IPS-NIHi7 (cell line): ENCODE results near the gene RARS2.
"Not testable (repeated sequence)": the region's sequence is repeated elsewhere in the genome, so short reads cannot be mapped to it uniquely, and the experiment has no call there.

Experiments used
- DNase-seq: peaks from one replicate; pipeline ENCODE4 v3.0.0; 2012; ENCODE audit warnings: mixed read lengths; ENCODE audit errors: extremely low spot score

Gene RARS2, protein sequence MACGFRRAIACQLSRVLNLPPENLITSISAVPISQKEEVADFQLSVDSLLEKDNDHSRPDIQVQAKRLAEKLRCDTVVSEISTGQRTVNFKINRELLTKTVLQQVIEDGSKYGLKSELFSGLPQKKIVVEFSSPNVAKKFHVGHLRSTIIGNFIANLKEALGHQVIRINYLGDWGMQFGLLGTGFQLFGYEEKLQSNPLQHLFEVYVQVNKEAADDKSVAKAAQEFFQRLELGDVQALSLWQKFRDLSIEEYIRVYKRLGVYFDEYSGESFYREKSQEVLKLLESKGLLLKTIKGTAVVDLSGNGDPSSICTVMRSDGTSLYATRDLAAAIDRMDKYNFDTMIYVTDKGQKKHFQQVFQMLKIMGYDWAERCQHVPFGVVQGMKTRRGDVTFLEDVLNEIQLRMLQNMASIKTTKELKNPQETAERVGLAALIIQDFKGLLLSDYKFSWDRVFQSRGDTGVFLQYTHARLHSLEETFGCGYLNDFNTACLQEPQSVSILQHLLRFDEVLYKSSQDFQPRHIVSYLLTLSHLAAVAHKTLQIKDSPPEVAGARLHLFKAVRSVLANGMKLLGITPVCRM

DNA sequence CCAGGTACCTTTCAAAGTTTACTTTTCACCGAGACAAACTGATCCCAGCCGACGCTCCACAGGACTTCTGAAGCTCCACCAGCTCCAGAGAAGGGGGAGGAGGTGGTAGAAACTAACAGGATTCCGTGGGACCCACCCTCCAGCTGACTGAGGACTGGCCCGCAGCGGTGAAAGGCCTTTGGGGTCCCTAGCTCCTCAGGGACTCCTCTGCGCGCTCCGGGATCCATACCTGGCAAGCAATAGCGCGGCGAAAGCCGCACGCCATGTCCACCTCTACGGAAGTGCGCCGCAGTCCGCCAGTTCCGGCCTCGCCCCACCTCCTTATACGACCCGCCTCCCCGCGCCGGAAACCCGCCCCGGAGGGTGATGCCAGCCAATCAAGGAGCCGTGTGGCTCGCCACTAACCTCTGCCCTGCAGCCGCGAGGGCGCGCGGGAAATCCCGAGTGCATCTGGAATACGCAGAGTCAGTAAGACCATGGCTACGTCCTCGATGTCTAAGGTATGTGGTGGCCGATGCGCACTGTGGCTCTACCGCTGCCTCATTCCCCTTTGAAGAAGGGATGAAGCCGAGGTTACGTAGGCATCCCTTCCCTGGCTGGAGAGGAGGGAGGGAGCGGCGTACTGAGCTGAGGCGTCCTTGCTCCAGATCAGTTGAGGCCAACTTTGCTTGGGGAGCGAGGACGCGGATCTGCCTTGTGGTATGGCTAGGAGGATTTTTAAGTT lies at the start of gene RARS2, which contains the start of gene ORC3:
RARS2 (minus strand) TSS at position 295 of the 724 bp plus-strand sequence; CDS start at position 265, 30 bp downstream.
ORC3 (plus strand) TSS at position 443 of the 724 bp plus-strand sequence; CDS start at position 477, 34 bp downstream.
- DNase-seq: peak; percentile 99

DNA sequence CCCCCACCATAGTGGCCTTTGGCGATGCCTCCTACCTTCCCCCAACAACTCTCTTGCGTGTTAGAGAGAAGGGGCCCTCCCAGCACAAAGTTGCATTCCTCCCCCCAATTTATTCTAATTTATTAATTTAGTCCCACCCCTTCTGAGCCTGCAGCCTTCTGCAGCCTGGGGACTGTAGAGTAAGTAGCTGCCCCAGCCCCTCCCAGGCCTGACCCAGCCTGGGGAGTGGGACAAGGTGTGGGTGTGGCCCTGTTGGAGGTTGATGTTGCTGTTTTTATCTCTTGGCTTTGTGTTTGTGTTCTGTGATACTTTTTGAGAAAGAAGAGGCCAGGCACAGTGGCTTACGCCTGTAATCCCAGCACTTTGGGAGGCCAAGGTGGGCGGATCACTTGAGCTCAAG lies 49.6 kb upstream of the RARS2 start:
- no peak for DNase-seq

DNA sequence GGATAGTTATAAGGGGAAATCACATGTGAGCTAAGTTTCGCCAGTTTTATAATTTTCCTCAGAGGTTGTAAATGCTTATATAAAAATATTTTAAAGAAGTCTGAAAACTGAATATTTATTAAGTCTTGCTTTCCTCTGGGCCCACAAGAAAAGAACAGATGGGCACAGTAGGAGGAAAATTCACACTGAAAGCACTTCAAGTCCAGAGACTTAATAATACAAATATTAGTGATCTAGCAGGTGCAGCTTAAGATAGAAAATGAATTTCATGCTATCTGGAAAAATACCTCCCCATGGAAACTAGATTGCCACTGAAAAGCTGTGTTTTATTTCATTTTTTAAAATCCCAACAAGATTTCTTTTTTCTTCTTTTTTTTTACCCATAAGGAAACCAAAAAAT lies 47.3 kb upstream of the RARS2 start:
- DNase-seq: no peak

DNA sequence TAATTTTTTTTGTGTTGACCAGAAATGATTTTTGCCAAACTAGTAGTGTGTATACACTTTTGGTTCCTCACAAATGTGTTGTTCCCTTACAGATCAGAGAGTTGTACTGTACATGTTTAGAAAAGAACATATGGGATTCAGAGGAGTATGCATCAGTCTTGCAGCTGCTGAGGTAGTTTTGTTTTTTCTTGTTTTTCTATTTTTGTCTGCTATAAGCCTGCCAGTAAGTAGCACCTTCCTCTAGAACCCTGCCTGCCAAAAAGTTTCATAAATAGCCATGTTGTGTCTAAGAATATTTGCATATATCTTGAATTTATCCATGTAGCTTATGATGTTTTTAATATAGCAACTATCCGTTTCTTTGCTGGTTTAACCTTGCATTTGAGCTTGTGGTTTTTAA lies 46.5 kb upstream of the RARS2 start:
- DNase-seq: no peak

DNA sequence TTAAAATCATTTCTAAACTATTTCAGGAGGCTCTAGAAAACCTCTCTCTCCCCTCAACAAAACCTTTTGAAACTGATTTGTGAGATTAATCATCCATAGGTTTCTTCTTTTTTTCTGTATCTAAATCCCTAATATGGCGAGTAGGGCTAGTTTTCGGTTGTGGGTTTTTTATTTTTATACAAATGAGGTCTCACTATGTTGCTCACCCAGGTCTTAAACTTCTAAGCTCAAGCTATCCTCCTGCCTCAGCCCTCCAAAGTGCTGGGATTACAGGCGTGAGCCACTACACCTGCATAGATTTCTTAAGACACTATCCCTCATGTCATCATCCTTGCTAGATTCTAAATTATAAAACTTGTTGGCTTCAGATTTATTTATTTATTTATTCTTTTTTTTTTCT lies 44.1 kb upstream of the RARS2 start:
- DNase-seq: no peak

DNA sequence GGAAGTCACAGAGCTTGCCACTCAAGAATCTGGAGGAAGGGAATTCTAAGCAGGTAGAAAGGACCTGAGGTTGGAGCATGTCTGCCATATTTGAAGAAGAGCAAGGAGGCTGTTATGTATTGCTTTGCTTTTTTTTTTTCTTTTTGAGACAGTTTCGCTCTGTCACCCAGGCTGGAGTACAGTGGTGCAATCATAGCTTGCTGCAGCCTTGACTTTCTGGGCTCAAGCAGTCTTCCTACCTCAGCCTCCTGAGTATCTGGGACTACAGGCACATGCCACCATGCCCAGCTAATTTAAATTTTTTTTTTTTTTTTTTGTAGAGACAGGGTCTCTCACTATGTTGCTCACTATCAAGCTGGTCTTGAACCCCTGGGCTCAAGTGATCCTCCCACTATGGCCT lies 41.0 kb upstream of the RARS2 start:
- no peak for DNase-seq

DNA sequence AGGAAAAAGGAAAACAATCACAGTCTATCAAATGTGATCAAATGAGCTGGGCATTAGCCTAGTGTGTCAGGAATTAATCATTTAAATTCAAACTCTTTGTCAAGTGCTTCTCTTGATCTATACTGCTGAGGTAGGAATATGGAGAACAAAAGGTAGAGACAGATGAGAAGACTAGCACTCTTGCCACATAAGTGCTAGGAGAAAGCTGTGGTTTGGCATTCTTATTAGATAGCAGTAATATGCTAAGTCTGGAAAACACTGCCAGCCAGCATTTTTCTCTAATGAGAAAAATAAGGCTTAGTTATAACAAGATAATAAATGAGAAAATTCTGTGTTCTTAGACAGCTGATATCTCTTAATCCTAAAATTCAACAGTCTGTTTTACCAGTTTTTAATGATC lies 39.1 kb upstream of the RARS2 start:
- DNase-seq: no peak

DNA sequence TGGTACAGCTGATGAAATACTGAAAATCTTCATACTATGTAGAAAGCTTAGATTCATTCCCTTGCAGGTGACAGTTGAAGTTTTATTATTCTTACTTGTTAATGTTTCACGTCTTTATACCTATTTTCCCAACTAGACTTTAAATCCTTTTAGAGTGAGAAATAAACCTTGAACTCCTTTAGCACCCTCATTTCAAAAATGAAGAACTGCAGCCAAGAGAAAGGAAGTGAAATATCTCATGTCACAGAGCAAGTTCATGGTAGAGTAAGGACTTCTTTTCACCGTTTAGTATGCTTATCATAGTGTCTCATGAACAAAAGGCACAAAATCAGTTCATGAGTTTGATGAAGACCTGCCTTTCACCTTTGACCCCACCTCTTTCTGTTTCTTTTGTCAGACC lies 38.6 kb upstream of the RARS2 start:
- no peak for DNase-seq

DNA sequence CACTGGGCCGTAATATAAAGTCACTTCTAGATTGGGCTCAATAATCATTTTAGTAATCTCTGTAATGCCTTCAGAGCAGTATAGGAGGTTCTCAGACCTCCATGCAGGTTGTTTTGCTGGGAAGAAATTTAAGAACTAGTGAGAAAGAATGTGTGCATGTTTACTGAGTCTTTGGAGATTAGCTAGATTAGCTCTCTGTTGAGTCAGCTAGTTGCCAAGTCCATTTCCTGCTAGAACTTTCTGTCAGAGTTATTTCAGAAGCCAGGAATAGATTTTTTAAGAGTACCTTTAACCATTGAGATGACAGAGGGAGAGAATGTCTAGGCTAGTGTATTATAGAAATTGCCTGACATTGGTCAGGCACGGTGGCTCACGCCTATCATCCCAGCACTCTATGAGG lies 33.5 kb upstream of the RARS2 start:
- DNase-seq: no peak

DNA sequence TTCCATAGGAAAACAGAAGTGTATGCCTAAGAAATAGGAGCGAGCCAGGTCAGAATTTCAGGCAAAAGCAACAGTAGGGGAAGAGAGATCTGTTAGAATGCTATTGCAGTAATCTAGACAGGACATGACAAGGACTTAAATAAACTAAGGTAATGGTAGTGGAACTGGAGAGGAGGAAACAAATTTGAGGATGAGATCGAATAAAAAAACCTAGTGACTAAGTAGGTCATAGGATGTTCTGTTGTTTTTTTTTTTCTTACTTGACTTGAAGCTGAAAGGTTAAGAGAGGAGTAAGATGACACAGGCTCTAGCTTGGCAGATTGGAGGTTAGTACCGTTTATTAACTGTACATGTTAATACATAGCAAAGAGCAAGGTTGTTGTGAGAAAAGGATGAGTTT lies 28.7 kb upstream of the RARS2 start:
- no peak for DNase-seq

DNA sequence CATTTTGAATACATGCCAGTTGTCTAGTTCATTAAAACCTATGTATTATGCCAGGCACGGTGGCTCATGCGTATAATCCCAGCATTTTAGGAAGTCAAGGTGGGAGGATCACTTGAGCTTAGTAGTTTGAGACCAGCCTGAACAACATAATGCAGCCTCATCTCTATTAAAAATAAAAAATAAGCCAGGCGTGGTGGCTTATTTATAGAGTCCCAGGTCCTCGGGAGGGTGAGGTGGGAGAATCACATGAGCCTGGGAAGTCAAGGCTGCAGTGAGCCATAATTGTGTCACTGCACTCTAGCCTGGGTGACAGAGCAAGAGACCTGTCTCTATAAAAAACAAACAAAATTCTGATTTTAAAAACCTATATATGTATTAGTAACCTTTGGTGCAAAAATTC lies 27.6 kb upstream of the RARS2 start:
- no peak for DNase-seq

DNA sequence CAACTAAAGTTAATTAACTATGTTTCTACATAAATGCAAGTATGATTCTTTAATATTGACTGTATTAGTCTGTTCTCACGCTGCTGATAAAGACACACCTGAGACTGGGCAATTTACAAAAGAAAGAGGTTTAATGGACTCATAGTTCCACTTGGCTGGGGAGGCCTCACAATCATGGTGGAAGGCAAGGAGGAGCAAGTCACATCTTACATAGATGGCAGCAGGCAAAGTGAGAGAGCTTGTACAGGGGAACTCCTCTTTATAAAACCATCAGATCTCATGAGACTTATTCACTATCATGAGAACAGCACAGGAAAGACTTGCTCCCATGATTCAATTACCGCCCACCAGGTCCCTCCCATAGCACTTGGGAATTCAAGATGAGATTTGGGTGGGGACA lies 23.2 kb upstream of the RARS2 start:
- DNase-seq: not testable (repeated sequence)

DNA sequence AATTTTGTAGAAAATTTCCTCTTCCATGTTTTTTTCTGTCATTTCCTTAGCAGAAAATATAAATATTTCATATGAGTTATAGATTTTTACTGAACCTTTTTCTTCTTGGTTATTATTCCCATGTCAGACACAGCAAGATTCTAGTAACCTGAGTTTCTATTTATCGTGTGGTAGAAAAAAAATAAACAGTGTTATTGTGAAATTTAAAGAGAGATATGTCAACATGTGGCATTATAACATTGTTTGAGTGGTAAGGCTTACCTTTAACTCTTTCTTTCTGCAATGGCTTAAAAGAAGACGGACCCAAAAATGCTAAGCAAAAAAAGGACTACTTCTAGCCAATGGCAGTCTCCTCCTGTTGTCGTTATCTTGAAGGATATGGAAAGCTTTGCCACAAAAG lies 19.0 kb upstream of the RARS2 start:
- DNase-seq: no peak

DNA sequence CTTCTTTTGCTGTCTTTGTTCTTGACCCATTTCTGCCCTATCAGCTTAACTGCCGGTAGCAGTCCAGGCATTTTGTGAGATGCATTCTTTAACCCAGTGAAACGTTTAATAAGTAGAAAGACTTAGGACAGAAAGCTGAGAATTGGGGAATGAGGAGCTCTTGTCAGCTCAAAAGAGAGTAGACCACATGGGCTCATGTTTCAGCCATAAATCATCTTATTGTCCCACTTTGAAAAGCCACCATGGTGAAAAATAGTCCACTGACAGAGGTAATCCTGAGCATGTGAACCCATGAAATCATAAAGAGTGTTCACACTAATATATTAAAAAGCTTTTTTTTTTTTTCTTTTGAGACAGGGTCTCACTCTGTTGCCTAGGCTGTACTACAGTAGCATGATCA lies 16.4 kb upstream of the RARS2 start:
- DNase-seq: no peak

DNA sequence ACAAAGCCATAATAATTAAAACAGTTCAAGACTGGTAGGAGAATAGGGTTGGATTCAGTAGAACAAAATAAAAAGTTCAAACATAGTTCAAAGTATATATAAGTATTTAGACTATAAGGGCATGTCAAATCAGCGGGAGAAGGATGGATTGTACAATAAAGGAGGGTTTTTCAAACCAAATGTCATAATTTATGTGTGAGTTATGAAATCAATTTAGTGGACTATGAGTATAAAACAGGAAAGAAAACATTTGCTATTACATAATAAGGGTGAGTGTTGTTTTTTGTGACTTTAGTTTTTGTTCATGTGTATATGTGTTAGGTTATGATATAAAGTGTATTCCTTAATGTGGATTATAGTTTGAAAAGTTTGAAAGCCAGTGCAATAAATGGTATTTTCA lies 10.8 kb upstream of the RARS2 start:
- no peak for DNase-seq

DNA sequence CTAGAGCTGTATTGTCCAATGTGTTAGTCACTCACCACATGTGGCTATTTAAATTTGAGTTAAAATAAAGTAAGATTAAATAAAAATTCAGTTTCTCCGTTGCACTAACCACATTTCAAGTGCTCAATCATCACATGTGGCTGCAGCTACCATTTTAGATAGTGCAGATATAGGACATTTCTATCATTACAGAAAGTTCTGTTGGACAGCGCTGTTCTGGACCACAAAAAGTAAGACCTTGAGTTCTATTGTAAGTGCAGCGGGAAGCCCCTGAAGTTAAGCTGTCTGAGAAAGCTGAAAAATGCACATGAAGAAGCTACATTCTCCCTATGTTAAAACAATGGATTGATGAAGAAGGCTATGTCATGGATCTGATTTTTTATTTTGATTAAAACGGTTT lies 1.2 kb upstream of the RARS2 start:
- DNase-seq: no peak

DNA sequence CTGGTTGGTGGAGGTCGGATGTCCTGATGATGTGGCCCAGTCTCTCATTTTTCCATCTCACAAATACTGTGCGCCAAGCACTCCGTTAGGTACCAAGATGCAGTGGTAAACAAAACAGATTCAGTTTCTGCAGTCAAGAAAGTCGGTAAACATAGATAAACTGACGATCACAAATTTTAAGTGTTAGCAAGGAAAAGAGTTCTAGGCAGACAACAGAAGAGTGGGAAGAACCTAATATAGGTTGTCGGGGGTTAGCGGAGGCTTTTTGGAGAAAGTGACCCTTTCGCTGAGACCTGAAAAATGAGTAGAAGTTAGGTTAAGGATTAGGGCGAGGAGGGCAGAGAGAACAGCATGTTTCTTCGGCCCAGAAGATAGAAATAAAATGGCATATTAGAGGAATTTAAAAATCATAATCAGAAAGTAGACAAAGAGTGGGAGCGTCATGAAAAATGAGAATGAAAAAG lies 662 bp upstream of the RARS2 start:
- DNase-seq: no peak

DNA sequence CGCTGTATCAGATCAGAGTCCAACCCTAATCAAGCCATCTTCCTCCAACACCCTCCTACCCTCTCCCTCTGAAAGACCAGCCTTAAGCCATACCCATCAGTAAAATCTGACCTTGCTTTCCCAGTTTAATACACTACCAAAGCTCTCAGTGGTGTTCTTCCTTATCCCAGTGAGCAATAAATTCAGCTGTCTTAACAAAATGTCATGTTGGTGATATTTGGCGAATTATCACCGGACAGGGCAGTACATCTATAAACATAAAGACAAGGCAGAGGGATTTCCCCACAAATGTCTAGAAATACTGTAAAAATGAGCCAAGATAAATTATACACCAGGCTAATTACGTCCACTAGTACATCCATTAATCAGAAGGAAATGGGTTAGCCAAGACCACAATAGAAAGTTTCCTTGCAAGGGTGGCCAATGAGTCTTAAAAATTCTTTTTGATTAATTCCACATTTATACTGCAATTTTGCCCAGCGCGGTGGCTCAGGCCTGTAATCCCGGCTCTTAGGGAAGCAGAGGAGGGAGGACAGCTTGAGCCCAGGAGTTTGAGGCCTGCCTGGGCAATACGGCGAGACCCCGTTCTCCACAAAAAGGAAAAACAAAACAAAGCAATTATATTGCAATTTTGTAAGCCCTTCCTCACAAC lies 905 bp downstream of the RARS2 start:
- no peak for DNase-seq

DNA sequence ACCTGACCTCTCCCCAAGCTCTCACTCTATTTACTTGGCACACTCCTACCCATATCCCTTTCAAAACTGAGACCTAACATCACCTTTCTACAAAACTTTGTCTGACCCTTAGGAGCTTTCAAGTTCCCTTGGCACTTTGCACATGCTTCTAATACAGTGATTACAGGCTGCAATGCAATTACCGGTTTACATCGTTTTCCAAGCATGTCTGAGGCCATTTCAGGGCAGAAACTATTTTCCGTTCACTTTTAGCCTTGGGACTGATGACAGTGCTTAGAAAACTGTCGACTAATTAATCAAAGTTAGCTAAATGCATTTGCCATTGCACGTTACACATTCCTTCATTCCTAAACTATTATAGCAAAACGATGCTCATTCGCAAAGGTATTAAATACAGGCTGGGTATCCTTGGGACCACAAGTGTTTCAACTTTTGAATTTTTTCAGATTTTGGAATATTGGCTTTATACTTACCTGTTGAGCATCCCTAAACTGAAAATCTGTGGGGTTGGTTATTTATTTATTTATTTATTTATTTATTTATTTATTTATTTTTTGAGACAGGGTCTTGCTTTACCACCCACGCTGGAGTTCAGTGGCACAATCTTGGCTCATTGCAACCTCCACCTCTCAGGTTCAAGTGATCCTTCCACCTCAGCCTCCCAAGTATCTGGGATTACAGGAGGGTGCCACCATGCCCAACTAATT lies 3.3 kb downstream of the RARS2 start:
- DNase-seq: no peak

DNA sequence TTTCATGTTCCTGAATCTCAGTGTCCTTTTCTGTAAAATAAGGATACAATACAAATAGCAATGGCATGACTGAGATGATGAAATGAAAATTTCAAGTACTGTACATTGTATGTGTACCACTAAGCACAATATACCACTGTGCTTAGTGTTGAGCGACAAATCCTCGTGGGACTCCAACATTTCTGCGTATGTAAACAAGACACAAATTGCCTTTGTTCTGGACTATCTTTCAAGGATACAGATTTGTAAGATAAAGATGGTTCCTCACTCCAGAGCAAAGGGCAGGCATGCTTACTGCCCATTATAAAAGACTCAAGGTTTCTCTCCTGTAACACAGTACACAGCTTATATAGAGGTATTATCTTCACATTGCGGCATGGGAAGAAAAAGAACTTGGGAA lies 6.0 kb downstream of the RARS2 start:
- no peak for DNase-seq

DNA sequence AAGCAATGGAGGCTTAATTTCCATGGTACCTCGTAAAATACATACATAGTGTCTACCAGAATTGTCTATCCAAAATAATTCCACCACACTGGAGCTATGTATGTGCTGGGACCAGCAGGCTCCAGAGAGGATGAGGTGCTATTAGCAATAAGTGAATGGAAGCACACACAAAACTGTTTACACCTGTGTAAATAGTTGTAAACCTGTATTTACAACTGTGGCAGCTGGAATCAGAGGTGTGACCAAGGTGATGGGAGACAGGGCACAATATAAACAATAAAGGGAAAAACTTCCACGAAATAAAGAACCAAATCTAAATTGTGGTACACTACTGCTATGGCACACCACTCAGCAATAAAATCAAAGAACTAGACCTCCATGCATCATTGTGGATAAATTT lies 14.4 kb downstream of the RARS2 start:
- no peak for DNase-seq
